Measurements from ENCODE around the gene NRAP.

Gene NRAP, protein sequence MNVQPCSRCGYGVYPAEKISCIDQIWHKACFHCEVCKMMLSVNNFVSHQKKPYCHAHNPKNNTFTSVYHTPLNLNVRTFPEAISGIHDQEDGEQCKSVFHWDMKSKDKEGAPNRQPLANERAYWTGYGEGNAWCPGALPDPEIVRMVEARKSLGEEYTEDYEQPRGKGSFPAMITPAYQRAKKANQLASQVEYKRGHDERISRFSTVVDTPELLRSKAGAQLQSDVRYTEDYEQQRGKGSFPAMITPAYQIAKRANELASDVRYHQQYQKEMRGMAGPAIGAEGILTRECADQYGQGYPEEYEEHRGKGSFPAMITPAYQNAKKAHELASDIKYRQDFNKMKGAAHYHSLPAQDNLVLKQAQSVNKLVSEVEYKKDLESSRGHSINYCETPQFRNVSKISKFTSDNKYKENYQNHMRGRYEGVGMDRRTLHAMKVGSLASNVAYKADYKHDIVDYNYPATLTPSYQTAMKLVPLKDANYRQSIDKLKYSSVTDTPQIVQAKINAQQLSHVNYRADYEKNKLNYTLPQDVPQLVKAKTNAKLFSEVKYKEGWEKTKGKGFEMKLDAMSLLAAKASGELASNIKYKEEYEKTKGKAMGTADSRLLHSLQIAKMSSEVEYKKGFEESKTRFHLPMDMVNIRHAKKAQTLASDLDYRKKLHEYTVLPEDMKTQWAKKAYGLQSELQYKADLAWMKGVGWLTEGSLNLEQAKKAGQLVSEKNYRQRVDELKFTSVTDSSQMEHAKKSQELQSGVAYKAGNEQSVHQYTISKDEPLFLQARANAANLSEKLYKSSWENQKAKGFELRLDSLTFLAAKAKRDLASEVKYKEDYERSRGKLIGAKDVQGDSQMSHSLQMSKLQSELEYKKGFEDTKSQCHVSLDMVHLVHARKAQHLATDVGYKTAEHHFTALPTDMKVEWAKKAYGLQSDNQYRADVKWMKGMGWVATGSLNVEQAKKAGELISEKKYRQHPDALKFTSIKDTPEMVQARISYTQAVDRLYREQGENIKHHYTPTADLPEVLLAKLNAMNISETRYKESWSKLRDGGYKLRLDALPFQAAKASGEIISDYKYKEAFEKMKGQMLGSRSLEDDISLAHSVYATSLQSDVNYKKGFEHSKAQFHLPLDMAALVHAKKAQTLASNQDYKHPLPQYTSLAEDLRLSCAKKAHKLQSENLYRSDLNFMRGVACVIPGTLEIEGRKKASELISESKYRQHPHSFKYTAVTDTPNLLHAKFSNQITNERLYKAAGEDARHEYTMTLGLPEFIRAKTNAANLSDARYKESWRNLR (N-terminal part only)

DNA sequence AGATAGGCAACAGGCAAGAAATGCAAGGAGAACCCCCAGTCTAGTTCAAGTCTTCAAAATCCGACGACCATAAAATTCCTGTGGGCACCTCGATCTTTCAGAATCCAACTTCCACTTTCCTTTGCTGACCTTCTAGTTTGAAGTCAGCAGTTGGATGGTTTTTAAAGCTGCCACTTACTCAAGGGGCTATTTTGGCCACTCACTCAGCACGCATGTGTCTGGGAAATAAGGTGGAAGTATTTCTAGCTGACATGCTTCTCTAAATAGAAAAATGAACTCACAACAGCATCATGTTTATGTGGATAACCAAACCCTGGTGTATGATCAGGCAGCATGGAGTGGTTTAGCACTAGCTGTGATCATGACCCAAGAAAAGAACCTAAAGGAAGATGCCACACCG is at the start of gene NRAP:
NRAP (minus strand) TSS at position 134 of the 400 bp plus-strand sequence. CDS start 159 bp downstream, outside the sequence.
- DNase-seq (ENCODE audit: low read depth, low spot score) = no peak

DNA sequence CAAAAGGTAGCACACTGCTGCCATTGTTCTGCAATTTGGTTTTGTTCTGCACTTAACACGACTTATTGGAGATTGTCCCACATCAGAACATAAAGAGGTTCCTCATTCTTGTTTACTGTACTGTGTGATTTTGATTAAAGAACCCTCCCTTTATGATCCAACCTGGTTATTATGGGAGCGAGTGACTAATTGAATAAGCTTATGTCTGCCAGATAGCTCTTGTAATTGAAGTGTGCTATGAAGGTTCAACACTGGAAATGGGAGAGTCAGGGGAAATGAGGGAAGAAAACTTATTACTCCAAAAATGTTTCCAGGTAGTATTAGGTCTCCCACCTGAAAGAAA is 49.8 kb upstream of the NRAP start:
- DNase-seq (ENCODE audit: low read depth, low spot score) = no peak

DNA sequence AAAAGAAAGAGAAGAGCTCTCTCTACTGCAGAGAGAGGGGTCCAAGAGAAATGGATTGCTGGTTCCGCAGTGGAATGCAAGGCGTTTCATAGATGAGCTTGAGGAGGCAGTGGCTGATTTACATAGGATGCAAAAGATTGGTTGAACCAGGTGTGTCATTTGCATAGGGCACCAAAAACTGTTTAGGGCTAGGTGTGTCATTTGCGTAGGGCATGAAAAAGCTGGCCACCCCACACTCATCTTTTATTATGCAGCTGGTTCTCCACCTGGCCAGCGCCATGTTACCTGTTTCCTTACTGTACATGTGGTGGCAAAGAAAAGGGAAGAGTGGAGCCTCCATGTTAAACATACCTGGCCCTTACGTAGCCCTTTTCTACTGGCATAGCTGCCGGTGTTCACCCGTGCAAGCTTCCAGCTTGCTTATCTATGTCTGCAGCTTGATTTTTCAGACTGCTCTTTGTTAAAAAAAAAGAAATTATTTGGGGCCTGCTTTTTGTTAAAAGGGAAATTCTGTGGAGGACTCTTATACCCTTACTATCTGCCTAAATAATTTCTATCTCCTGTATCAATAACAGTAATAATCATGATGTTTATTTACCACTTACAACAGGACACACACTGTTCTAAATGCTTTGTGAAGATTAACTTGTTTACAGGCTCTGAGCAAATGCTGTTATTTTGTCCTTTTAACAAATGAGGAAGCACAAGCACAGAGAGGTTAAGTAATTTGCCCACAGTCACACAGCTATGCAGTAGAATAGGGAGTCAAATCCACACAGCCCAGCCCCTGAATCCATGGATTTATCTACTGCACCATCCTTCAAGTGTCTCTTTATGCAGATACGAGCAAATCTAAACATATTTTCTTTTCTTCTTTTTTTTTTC is 49.2 kb upstream of the NRAP start:
- DNase-seq (ENCODE audit: low read depth, low spot score) = no peak

DNA sequence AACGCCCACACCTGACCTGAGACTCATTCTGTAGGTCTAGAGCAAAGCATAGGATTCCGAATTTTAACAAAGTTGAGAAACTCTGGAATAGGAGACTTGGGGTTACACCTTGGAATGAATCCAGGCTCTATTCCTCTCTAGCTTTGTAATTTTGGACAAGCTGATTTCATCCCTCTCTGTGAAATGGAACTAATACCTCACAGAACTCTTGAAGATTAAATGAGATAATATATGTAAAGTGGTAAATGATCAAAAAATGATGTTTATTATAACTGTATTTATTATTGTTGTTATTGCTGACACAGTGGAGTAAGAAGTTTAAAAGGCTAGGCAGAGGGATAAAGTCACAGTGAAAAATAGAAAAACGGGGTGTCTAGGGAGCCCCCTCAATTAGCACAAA is 48.2 kb upstream of the NRAP start:
- no peak for DNase-seq (ENCODE audit: low read depth, low spot score)

DNA sequence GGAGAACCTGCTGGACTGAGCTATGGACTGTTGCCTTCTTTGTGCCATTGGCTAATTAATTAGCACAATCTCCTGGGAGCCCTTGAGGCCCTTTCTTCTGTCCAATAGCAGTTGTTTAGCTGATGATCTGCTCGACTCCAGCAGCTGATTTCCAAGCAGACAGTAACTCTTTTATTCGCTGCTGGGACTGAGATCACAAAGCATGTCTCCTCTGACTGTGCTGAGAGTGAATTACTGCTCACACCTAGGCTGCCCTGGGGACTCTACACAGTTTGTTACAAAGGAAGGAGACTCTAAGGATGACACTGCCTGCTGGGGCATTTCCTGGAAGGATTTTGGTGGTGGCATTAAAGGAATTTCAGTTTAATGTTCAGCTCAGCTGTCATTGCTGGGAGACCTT is 47.3 kb upstream of the NRAP start:
- DNase-seq (ENCODE audit: low read depth, low spot score) = no peak

DNA sequence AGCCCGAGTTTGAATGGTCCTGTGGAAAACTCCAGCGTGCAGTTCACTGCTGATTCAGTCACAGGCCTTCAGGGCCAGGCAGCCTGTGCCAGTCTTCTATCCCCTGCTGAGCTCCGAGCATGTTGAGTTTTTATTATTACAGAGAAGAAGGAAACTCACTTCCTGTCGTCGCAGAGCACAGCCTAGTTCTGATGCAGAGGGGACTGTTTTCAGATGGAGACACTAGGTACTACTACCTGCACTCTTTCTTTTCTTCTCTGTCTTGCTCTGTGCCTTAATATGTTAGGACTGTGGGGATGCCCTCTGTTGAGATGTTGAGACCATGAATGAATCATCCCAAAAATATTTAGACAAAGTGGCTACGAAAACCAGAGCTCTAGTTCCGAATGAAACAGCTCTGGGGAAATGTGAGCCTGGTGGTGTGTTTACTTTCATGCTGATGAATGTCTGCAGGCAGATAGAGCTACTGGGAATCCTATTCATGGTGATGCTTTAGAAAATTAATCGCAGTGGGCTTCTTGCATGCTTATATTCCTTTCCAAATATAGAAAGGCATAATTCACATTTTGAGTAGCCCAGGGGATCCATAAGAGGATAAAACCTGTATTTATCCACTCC is 45.5 kb upstream of the NRAP start:
- peak; percentile 57 for DNase-seq (ENCODE audit: low read depth, low spot score)

DNA sequence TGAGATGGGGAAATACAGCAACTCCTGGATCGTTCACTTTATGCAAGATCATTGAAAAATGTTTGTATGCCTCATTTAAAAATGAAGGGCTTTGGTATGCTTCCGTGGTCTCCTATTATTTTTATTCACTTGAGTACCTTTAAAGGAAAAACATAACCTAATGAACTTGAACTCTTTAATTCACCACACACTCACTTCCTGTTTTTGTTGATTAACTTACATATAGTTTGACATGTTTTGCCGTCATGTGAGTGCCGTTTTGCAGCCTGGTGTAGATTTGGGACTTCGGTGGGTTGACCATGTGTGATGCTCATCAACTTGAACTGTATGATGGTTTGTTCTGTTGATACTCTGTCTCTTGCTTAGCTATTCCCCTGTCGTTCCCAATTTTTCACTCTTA is 44.8 kb upstream of the NRAP start:
- no peak for DNase-seq (ENCODE audit: low read depth, low spot score)

DNA sequence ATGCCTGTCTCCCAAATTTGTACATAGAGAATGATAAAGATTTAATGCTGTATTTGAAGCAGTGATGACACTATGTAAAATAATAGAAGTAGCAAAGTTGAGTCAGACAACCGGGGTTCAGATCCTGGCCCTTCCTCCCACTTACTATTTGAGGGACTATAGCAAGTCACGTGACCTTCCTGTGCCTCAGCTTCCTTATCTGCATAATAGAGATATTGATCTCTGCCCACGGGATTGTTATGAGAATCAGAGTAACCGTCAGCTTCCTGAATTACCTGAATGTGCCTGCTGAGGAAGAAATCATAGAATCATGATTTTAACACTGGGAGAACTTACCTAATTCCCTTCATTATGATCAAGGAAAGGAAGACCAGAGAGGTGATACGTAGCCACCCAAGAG is 42.8 kb upstream of the NRAP start:
- no peak for DNase-seq (ENCODE audit: low read depth, low spot score)

DNA sequence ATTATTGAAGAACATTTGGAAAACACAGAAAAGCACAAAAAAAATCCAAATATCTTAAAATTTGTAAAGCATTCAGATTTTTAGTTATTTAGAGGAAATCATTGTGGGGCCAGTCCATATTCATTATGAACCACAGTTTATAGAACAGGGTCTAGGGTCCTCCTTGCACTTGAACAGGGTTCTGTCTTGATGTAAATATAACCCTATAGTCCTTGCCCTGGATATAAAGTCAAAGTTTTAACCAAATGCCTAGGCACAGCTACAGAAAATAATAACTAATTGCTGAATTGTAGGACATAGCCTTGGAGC is 41.5 kb upstream of the NRAP start:
- no peak for DNase-seq (ENCODE audit: low read depth, low spot score)

DNA sequence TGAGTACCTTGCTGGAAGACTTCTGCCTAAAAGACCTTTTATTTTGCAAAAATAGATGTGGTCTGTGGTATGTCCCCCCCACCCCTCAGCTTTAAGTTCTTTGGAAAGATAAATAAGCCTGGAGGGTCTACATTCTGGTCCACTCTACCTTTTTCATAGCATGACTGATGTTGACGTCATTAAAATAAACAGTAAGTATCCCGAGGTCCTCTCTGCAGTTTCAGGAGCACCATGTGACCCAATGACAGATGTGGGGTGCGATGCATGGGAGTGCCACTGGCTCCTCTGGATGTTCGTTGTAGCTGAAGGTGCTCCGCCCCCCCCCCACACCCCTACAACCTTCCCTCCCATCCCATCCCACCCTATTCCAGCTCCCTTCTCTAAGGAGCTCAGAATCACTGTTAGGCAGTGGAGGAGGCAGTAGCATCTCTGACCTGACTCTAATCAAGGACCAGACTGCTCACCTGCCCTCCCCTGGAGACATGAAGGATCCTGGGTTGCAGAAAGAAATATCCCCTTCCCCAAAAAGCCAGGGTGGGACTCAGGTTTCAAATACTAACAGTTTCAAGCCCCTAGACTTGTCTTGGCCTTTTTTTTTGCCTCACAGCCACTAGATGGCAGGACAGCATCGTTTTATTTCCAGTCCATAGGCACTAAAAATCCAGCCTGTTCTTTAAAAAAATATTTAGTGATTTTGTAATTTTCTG is 40.9 kb upstream of the NRAP start:
- no peak for DNase-seq (ENCODE audit: low read depth, low spot score)

DNA sequence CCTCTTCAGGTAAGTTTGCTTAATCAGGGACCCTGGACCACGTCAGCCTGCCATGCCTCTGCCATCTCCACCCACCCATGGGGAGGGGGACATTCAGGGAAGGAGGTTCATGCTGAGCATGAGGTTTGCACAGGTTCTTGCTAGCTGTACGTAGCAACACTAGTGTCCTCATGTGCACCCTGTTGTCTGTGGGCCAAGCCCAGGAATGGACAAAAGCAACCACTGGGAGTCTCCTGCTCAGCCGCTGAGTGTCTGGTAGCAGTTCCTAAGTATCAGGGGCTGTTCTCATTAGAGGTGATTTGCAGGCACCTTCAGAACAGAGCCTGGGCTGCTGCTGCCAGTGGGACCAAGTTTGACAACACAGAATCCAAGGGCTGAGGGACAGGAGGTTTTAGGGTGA is 33.8 kb upstream of the NRAP start:
- no peak for DNase-seq (ENCODE audit: low read depth, low spot score)

DNA sequence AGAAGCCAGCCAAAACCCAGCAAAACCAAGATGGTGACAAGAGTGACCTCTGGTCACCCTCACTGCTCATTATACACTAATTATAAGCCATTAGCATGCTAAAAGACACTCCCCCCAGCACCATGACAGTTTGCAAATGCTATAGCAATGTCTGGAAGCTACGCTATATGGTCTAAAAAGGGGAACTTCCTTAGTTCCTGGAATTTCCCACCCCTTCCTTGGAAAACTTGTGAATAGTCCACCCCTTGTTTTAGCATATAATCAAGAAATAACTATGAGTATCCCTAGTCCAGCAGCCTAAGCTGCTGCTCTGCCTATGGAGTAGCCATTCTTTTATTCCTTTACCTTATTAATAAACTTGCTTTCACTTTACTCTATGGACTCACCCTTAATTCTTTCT is 31.9 kb upstream of the NRAP start:
- DNase-seq (ENCODE audit: low read depth, low spot score) = no peak

DNA sequence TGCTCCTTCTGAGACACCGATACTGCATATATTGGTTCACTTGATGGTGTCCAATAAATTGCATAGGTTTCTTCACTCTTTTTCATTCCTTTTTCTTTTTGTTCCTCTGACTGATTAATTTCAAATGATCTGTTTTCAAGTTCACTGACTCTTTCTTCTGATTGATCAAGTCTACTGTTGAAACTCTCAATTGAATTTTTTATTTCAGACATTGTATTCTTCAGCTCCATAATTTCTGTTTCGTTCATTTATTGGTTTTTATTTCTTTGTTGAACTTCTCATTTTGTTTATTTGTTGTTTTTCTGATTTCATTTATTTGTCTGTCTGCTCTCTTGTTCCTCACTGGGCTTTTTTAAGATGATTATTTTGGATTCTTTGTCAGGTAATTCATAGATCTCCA is 29.5 kb upstream of the NRAP start:
- DNase-seq (ENCODE audit: low read depth, low spot score) = no peak

DNA sequence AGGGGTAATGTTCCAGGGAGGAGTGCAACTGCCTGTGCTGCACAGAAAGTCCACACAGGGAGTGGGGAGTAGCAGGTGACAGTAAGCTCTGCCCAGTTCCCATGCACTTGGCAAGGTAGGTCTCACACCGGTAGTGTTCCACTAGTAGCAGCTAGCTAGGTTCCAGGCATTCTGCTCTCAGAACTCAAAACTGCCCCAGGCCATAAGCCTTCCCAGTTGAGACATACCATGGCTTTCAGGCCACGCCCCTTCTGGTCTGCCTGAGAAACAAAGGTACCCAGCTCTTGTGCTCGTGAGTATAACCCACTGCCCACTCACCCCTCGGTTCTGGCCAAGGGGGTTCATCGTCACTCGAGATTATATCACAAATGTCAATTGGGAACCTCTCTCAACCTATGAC is 28.4 kb upstream of the NRAP start:
- DNase-seq (ENCODE audit: low read depth, low spot score) = no peak

DNA sequence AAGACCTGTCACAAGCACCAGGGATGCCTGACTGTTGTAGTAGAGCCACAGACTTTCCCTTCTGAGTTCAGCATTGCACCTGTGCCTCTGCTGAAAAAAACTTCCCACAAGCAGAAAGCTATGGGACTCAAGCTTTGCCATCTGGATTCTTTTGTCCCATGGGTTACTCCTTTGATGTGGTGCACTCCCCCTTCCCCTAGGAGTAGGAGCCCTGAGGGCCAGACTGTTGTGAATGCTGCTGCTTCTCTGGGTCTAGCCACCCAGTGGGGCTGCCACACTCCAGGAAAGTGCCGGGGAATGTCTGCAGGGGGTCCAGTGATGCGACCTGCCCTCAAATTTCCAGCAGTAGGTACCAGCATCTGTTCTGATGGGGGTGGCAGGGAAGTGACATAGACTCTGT is 27.5 kb upstream of the NRAP start:
- no peak for DNase-seq (ENCODE audit: low read depth, low spot score)

DNA sequence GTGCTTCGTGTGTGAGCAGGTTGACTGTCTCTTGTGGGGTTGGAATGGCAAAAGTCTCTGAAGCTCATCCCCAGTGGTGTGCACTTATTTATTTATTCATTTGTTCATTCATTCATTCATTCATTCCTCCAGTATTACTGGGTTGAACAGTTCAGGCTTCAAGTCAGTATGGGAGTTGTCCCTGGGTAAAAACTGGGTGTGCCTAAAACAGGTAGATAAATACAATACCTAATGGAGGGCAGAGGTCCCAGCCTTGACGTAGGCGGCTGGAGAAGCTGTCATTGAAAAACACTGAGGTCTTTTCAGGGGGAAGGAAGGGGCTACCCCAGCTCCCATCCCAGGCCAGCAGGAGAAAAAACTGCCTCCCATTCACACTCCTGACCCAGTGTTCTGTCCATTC is 26.9 kb upstream of the NRAP start:
- no peak for DNase-seq (ENCODE audit: low read depth, low spot score)

DNA sequence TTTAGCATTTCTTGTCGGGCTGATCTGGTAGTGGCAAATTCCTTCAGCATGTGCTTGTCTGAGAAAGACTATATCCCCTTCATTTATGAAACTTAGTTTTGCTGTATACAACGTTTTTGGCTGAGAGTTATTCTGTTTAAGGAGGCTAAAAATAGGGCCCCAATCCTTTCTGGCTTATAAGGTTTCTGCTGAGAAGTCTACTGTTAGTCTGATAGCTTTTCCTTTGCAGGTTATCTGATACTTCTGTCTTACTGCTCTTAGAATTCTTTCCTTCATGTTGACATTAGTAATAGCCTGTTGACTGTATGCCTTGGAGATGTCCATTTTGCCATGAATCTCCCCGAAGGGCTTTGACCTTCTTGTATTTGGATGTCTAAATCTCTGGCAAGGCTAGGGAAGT is 25.7 kb upstream of the NRAP start:
- DNase-seq (ENCODE audit: low read depth, low spot score) = no peak

DNA sequence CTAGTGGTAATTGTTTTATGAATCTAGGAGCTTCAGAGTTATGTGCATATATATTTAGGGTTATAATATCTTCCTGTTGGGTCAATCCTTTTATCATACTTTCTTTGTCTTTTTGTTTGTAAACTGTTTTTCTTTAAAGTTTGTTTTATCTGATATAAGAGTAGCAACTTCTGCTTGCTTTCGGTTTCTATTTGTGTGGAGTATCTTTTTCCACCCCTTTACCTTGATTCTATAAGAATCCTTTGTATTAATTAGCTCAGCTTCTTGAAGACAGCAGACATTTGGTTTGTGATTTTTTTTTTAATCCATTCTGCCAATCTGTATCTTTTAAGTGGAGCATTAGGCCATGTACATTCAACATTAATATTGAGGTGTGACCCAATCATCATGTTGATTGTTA is 25.2 kb upstream of the NRAP start:
- DNase-seq (ENCODE audit: low read depth, low spot score) = no peak

DNA sequence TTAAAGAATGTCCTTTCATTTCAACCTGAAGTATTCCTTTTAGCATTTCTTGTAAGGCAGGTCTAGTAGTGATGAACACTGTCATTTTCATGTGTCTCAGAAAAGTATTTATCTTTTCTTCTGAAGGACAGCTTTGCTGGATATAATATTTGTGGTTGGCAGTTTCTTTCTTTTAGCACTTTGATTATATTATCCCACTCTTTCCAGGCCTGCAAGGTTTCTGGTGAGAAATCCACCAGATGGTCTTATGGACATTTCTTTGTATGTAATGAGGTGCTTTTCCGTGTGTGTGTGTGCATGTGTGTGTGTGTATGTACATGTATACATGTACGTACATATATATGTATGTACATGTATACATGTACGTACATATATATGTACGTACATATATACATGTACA is 23.2 kb upstream of the NRAP start:
- no peak for DNase-seq (ENCODE audit: low read depth, low spot score)

DNA sequence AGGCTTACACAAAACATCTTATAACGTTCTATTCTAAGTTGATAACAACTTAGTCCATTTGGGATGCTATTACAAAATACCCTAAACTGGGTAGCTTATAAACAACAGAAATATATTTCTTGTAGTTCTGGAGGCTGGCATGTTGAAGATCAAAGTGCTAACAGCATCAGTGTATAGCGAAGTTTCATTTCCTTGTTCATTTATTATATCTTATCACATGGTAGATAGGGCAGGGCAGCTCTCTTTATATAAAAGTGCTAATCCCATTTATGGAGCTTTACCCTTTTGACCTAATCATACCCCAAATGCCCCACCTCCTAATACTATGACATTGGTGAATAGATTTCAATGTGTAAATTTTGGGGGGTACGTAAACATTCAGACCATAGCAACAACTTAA is 22.2 kb upstream of the NRAP start:
- DNase-seq (ENCODE audit: low read depth, low spot score) = no peak

Measured in brain pericyte (primary cell).